ENCODE results near the gene ADGRG6. TPM values are rescaled to one million over a fixed set of nuclear protein-coding genes. Genes with fewer than 3 reads are reported as not detected.

Gene ADGRG6
- total RNA-seq, 4 donors from 2014 or later: 22.3 to 56.5 (median 26.0) TPM

DNA sequence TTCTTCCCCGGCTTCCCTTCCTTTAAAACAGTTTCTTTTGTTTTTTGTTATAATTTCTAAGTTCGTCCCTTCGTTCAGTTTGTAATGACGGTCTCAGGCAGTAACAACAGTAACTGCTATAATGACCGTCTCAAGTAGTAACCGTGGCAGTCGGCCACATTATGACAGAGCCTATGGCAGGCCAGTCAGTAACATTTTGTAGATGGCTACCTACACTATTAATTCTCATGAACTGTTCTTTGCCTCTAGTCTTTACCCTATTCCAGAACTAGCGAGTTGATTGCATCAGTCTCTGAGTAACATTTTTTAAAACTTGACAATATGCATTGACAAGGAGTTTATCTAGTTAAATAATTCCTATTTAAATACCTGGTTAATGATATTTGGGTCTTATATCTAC lies 43.0 kb upstream of the ADGRG6 start:
- no peaks in the 10 kb centered on the region for H3K36me3 ChIP-seq
- H3K4me1 ChIP-seq: no peaks in the 10 kb centered on the region
- H3K27ac ChIP-seq: no peak overlapping the region
- intact Hi-C loops (cut with DNase I): no loop called here
- DNase-seq: no peak
- WGBS, 2 donors: 85 to 92% methylated on average over 8 of the region's 8 CpGs
- TF ChIP-seq, protein P1, sequence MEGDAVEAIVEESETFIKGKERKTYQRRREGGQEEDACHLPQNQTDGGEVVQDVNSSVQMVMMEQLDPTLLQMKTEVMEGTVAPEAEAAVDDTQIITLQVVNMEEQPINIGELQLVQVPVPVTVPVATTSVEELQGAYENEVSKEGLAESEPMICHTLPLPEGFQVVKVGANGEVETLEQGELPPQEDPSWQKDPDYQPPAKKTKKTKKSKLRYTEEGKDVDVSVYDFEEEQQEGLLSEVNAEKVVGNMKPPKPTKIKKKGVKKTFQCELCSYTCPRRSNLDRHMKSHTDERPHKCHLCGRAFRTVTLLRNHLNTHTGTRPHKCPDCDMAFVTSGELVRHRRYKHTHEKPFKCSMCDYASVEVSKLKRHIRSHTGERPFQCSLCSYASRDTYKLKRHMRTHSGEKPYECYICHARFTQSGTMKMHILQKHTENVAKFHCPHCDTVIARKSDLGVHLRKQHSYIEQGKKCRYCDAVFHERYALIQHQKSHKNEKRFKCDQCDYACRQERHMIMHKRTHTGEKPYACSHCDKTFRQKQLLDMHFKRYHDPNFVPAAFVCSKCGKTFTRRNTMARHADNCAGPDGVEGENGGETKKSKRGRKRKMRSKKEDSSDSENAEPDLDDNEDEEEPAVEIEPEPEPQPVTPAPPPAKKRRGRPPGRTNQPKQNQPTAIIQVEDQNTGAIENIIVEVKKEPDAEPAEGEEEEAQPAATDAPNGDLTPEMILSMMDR (IDR thresholded peaks at IDR 0.05): no peak
- TF ChIP-seq POLR2A (IDR thresholded peaks at IDR 0.05): no peak
- H3K4me3 ChIP-seq: no peak overlapping the region
- no peaks in the 10 kb centered on the region for H3K27me3 ChIP-seq
- no peaks in the 10 kb centered on the region for H3K9me3 ChIP-seq

DNA sequence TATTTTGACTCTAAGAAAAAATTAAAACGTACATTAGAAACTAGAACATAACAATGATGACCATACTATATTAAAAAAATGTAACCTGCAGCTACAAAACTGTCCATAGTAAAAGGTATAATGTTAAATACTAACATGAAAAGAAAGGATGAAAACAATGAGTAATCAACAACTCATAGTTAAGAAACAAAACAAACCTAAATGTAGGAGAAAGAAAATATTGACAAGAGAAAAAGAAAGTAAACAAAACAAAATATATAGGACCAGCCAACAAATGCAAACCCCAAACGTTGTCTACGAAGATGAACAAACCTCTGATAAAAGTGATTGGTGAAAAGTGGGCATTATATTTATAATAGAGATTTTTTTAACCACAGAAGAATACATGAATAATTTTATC lies 41.1 kb upstream of the ADGRG6 start:
- H3K4me1 ChIP-seq: no peaks in the 10 kb centered on the region
- no peak overlapping the region for H3K4me3 ChIP-seq
- TF ChIP-seq POLR2A (IDR thresholded peaks at IDR 0.05): no peak
- TF ChIP-seq, protein P1 (IDR thresholded peaks at IDR 0.05): no peak
- no peaks in the 10 kb centered on the region for H3K27me3 ChIP-seq
- 80 to 82% methylated on average over 3 of the region's 3 CpGs for WGBS, 2 donors
- H3K9me3 ChIP-seq: no peaks in the 10 kb centered on the region
- DNase-seq: no peak
- intact Hi-C loops (cut with DNase I): no loop called here
- H3K36me3 ChIP-seq: no peaks in the 10 kb centered on the region
- H3K27ac ChIP-seq: no peak overlapping the region

DNA sequence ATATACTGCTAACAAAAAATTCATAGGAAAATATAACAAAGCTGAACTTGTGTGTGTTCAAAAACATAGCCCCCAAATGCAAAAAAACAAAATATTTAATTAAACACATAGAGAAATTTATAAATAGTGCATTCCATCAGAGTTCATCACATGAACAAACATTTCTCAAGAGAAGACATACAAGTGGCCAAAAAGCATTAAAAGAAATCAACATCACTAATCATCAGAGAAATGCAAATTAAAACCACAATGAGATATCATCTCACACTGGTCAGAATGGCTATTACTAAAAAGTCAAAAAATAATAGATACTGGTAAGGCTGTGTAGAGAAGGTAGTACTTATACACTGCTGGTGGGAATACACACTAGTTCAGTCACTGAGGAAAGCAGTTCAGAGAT lies 39.6 kb upstream of the ADGRG6 start:
- Histone ChIP-seq H3K27ac (no peak overlapping the region), H3K27me3 (no peaks in the 10 kb centered on the region), H3K9me3 (no peaks in the 10 kb centered on the region), H3K36me3 (no peaks in the 10 kb centered on the region), H3K4me1 (no peaks in the 10 kb centered on the region), H3K4me3 (no peak overlapping the region)
- TF ChIP-seq, protein P1 (IDR thresholded peaks at IDR 0.05): no peak
- TF ChIP-seq POLR2A (IDR thresholded peaks at IDR 0.05): no peak
- DNase-seq: no peak
- intact Hi-C loops (cut with DNase I): no loop called here

DNA sequence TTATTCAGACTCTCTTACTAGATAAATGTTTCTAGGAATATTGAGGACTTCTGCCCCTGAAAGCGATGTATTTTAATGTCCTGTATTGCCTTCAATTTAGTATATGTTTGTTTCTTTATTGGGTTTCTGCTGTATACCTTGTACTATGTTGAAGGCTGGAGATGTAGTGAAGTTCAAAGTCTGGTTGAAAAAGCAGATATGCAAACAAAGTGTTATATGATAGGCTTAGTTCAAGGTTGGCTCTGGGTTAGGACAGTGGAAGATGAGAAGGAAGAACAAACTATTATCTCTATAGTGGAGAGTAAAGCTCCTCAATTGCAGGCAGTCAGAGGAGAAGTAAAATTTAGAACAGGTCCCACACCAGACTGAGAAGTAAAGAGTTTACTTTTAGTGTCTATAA lies 36.3 kb upstream of the ADGRG6 start:
- H3K27ac ChIP-seq: no peak overlapping the region
- no peak for TF ChIP-seq POLR2A (IDR thresholded peaks at IDR 0.05)
- TF ChIP-seq, protein P1 (IDR thresholded peaks at IDR 0.05): no peak
- no peaks in the 10 kb centered on the region for H3K4me1 ChIP-seq
- no peaks in the 10 kb centered on the region for H3K36me3 ChIP-seq
- H3K27me3 ChIP-seq: no peaks in the 10 kb centered on the region
- H3K4me3 ChIP-seq: no peak overlapping the region
- no peak for DNase-seq
- H3K9me3 ChIP-seq: no peaks in the 10 kb centered on the region
- WGBS, 2 donors: 69 to 81% methylated on average over 1 of the region's 1 CpG
- intact Hi-C loops (cut with DNase I): no loop called here

DNA sequence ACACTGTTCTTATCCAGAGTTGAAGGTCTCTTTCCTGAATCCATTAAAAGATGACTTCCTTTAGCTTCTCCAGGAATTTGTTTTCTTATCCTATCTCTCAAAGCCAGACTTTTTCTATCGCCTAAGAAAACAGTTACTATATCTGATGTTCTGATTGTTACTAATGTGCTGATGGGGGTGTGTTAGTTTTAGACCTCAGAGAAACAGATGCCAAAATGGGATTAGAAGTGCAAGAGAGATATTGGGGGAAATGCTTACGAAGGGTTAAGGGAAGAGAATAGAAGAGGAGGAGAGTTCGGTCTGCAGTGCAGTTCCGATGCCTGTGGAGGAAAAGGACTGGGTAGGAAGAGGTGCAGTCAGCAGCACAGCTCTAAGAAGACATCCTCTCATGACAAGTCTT lies 35.7 kb upstream of the ADGRG6 start:
- WGBS, 2 donors: 73 to 81% methylated on average over 4 of the region's 4 CpGs
- no peak overlapping the region for H3K27ac ChIP-seq
- TF ChIP-seq POLR2A (IDR thresholded peaks at IDR 0.05): no peak
- TF ChIP-seq, protein P1 (IDR thresholded peaks at IDR 0.05): no peak
- no peaks in the 10 kb centered on the region for H3K27me3 ChIP-seq
- H3K4me3 ChIP-seq: no peak overlapping the region
- H3K4me1 ChIP-seq: no peaks in the 10 kb centered on the region
- no peaks in the 10 kb centered on the region for H3K9me3 ChIP-seq
- intact Hi-C loops (cut with DNase I): no loop called here
- H3K36me3 ChIP-seq: no peaks in the 10 kb centered on the region
- no peak for DNase-seq

All from esophagus squamous epithelium (tissue), 5 donors.